ENCODE data around the gene RTL1.

DNA sequence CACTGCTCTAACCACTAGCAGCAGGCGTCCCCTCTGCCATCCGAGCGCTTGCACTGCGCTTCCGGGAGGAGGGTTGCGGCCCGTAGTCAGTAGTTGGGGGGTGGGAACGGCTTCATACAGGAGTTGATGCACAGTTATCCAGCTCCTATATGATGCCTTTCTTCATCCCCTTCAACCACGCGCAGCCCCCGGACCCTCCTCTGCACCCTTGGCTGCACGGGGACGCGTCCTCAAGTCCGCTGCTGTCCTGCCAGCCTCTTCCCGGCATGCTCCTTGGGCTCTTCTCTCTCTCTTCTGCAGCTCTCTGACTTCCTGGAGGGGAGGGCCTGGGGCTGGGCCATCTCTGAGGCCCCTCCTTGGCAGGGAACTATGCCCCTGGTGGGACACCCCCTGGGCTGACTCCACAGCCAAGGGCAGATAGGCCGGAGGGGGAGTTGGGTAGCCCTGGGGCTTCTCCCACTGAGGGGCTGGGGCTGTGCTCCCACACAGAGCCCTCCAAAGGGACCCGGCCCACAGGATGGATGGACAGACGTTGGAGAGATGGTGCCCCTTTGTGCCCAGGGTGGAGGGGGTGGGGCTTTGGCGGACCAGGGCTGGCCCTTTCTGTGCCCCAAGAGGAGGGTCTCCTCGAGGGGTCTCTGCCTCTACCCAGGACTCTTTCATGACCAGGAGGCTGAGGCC is 29.0 kb downstream of the RTL1 start:
- TF ChIP-seq EZH2 (IDR thresholded peaks at IDR 0.05), result no peak
- TF ChIP-seq, protein P1, sequence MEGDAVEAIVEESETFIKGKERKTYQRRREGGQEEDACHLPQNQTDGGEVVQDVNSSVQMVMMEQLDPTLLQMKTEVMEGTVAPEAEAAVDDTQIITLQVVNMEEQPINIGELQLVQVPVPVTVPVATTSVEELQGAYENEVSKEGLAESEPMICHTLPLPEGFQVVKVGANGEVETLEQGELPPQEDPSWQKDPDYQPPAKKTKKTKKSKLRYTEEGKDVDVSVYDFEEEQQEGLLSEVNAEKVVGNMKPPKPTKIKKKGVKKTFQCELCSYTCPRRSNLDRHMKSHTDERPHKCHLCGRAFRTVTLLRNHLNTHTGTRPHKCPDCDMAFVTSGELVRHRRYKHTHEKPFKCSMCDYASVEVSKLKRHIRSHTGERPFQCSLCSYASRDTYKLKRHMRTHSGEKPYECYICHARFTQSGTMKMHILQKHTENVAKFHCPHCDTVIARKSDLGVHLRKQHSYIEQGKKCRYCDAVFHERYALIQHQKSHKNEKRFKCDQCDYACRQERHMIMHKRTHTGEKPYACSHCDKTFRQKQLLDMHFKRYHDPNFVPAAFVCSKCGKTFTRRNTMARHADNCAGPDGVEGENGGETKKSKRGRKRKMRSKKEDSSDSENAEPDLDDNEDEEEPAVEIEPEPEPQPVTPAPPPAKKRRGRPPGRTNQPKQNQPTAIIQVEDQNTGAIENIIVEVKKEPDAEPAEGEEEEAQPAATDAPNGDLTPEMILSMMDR (IDR thresholded peaks at IDR 0.05), result no peak
